IPS DF 4.7 (cell line): Measurements from ENCODE around the gene CAMSAP1.

Source experiments
- DNase-seq: peaks from one replicate; pipeline ENCODE4 v3.0.0-alpha.2; 2013; ENCODE audit warnings: low spot score; ENCODE audit errors: extremely low read depth

Gene CAMSAP1

GRCh38 chr9:135776893-135777622 lies 130.3 kb downstream of the CAMSAP1 start:
- DNase-seq, result no peak

GRCh38 chr9:135775911-135776310 lies 131.4 kb downstream of the CAMSAP1 start:
- DNase-seq, result no peak

- no peak for DNase-seq
These were observed 132.4 kb downstream of the CAMSAP1 start for GRCh38 chr9:135774794-135775525.

- no peak for DNase-seq
These were observed 133.1 kb downstream of the CAMSAP1 start for GRCh38 chr9:135774239-135774747.

- DNase-seq, result no peak
These were observed 133.7 kb downstream of the CAMSAP1 start for GRCh38 chr9:135773530-135774238.

GRCh38 chr9:135772702-135773493 lies 134.4 kb downstream of the CAMSAP1 start:
- DNase-seq, result no peak

GRCh38 chr9:135772056-135772646 lies 135.2 kb downstream of the CAMSAP1 start:
- DNase-seq, result no peak

GRCh38 chr9:135771401-135772051 lies 135.8 kb downstream of the CAMSAP1 start:
- no peak for DNase-seq

- no peak for DNase-seq
These were observed 136.6 kb downstream of the CAMSAP1 start for GRCh38 chr9:135770771-135771170.

GRCh38 chr9:135770203-135770535 lies 137.2 kb downstream of the CAMSAP1 start:
- no peak for DNase-seq

GRCh38 chr9:135769489-135770202 lies 137.7 kb downstream of the CAMSAP1 start:
- no peak for DNase-seq

GRCh38 chr9:135768516-135769218 lies 138.7 kb downstream of the CAMSAP1 start:
- DNase-seq, result no peak

- no peak for DNase-seq
These were observed 140.6 kb downstream of the CAMSAP1 start for GRCh38 chr9:135766707-135767106.

- DNase-seq, result no peak
These were observed 141.1 kb downstream of the CAMSAP1 start for GRCh38 chr9:135766251-135766650.

- DNase-seq, result no peak
These were observed 141.9 kb downstream of the CAMSAP1 start for GRCh38 chr9:135765416-135765815.

GRCh38 chr9:135764731-135765130 lies 142.6 kb downstream of the CAMSAP1 start:
- no peak for DNase-seq

- DNase-seq, result no peak
These were observed 143.5 kb downstream of the CAMSAP1 start for GRCh38 chr9:135763716-135764446.

GRCh38 chr9:135762921-135763320 lies 144.4 kb downstream of the CAMSAP1 start:
- DNase-seq, result no peak

GRCh38 chr9:135761845-135762168 lies 145.5 kb downstream of the CAMSAP1 start:
- no peak for DNase-seq
